Stimulated activated CD8-positive, alpha-beta memory T cell treated with anti-CD3 and anti-CD28 coated beads, Interleukin-12 subunit alpha, Interleukin-12 subunit beta, amount 100 ng/mL, for 4 hours (primary cell): Measurements from ENCODE around the gene GFAP.
"Not testable (repeated sequence)": the region's sequence is repeated elsewhere in the genome, so short reads cannot be mapped to it uniquely, and the experiment has no call there.

Experiments
- DNase-seq: peaks from one replicate; pipeline ENCODE4 v3.0.0-alpha.2; 2020; ENCODE audit warnings: low read depth

GFAP gene

GRCh38 chr17:44915321-44915726 is at the start of gene GFAP:
TSS of gene GFAP (minus strand) at chr17:44915500. CDS start at chr17:44915486, 14 bp downstream.
- DNase-seq: no peak

- DNase-seq: no peak
Measured at GRCh38 chr17:44961921-44962350, 46.6 kb upstream of the GFAP start.

GRCh38 chr17:44960691-44961090 is 45.4 kb upstream of the GFAP start:
- DNase-seq: no peak

DNA sequence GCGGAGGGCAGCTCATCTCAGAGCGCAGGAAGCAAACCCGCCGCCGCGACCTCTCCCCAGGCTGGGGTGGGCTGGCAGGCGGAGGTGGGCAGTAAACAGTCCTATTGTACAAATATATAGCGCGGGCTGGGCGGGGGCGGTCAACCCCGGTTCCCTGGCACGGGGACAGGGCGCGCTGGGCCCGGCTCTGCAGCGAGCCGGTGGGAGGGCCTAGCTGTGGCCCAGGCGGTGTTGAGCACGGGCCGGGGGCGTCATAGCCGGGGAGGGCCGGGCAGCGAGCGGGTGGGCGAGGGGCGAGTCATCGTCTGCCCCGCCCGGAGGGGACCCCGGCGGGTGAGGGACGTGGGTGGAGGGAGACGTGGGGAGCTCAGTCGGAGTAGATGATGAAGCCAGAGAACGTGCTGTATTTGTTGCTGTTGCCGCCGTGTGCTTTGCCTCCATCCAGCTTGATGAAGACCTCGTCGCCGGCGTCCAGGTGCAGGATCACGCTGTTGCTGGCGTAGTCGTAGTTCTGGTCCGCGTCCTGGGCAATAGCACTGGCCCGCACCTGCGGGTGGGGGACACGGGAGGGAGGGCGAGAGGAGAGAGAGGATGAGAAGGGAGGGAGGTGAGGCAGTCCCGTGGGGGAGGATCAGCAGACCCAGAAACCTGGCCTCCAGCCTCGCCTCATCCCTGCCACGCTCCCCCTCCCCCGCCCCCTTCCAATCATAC is 44.7 kb upstream of the GFAP start:
- DNase-seq: peak; percentile 43

DNA sequence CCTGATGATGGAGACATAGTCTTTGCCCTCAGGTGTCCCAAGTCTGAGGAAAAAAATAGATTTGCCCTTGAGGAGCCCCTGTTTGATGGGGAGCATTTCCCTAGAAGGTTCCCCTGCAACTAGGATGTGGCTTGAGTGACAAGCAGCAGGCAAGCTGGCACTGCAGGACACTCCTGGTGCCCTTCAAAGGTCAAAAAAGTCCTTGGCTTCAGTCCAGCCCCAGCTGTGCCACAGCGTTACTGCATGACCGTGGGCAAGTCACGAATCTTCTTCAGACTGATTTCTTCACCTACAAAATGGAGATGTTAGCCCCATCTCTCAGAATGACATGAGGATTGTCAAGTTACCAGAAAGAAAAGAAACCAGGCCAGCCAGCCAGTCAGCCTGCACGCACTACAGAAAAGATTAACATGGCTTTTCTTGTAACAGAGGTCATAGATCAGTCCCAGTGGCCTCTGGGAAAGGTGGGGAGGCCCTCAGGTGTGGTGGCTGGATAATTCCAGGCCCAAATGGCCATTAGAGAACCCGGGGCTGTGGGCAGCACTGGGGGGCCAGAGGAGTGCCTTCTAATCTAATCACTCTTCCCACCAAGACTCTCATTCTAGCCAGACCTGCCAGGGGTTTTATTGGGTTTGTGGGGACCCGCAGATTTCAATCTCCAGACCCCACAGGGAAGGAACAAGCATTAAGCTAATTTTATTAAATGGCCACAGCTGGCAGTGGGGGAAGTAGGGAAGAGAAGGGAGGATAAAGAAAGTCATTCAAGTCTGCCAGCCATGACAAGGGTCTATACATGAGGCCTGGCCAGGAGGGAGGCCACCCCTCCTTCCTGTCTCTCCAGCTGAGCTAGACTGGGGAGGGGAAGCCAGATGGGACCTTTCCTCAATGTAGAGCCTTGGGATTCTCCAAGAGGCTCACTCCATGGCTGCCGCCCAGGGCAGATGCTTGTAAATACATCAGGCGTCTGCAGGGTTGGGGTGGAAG is 42.0 kb upstream of the GFAP start:
- DNase-seq: no peak

DNA sequence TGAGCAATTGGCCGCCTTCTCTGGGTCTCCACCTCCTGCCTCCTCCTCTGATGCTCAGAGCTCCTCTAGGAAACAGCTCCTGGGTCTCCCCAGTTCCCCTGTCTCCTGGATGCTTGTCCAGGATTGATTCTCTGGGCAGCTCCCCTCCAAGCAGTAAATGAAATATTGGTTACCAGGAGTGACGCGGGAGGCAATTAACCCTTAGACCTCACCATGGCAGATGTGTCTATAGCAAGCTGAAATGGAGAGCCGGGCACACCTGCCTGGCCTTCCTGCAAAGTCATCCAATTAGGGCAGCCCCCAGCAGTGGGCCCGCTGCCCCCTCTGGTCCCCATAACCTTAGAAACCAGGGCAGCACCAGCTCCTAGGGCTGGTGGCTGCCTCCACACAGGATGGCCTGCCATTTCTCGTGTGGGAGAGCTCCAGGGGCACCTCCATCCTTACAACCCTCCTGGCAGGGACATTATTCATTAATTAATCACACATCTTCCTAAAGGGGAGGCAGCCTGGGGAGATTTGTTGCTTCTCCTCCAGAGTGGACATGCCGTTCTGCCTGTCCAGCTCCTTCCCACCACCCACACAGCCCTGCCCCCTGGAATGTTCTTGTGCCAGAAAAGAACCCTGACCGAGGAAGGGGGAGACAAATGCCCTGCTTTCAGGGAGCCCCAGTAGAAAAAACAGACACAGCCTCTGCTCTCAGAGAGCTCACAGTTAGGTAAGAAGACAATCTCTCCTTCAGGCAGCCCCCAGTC is 40.5 kb upstream of the GFAP start:
- DNase-seq: no peak

- DNase-seq: no peak
Measured at GRCh38 chr17:44952946-44953475, 37.7 kb upstream of the GFAP start.

- no peak for DNase-seq
Measured at GRCh38 chr17:44948315-44948795, 33.1 kb upstream of the GFAP start.

DNA sequence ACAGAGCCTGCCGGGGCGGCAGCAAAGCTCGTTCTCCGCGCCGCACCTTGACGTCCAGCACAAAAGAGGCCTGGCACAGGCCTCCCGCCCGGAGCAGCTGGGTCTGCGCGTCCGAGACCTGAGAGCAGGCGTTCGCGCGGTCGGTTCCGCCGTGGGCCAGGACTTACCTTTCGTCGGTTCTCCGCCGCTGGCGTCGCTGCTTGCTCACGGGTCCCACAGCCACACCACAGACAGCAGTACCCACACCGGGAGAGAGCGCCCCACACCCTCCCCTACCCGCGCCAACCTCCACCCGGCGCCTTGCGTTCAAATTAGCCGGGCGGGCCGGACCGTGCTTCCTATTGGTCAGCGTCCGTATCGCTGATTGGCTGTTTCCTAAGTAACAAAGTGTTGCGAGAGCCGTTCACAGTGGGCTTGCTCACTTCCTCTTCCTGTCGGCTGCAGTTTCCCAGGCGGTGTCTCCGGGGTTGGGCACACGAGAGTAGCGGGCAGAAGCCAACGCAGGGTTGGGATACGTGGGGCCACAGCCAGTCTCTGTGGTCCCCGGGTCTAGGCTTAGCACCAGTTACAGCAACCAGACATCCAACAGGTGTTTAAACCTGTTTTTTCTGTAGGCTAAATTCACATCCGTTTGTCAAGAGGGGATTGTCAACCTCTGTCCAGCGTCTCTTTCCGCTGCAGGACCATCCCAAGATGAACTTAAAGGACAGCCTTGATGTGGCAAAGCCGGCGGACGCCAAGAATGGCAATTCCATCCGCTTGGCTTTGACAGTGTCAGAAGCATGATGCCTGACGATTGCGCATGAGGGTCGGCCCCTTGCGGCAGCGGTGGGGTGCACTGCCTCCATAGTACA is 32.4 kb upstream of the GFAP start, which contains the start of gene KIF18B:
Gene KIF18B, minus strand, starts transcription at position 313 of the 854 bp plus-strand sequence. CDS start 11,429 bp downstream, outside the sequence.
- DNase-seq: peak; percentile 69

DNA sequence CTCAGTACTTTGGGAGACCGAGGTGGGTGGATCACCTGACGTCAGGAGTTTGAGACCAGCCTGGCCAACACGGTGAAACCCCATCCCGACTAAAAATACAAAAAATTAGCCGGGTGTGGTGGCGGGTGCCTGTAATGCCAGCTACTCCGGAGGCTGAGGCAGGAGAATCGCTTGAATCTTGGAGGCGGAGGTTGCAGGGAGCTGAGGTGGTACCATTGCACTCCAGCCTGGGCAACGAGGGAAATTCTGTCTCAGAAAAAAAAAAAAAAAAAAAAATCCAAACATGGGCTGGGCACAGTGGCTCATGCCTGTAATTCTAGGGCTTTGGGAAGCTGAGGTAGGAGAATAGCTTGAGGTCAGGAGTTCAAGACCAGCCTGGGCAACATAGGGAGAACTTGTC is 30.4 kb upstream of the GFAP start:
- DNase-seq: not testable (repeated sequence)

- no peak for DNase-seq
Measured at GRCh38 chr17:44942456-44942855, 27.2 kb upstream of the GFAP start.

DNA sequence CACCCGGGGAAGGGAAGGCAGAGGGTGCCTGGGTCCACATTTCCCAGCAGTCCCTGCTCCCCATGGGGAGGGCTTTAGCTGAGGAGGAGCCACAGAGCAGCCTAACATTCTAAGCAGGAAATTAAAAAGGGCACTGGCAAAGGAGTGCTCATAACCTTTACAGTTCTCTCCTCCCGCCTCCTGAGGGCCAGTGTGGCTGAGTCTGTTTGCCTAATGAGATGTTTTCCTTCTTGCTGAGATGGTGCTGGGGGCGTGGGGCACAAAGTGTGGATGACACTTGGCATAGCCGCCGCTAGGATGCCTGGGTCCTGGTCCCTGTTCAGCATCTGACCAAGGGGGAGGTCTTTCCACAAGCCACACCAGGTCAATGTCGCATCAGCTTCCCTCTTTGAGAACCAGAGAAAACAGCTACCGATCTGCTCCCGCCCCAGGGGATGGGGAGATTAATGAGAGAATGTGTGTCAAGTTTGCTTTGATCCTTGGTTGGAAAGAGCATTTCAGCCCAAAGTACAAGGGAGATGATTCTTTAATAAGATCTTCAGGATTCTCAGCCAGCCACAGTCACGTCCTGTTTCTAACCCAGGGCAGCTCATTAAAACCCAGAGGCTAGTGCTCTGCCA is 26.5 kb upstream of the GFAP start:
- no peak for DNase-seq

GRCh38 chr17:44940768-44941167 is 25.5 kb upstream of the GFAP start:
- no peak for DNase-seq

DNA sequence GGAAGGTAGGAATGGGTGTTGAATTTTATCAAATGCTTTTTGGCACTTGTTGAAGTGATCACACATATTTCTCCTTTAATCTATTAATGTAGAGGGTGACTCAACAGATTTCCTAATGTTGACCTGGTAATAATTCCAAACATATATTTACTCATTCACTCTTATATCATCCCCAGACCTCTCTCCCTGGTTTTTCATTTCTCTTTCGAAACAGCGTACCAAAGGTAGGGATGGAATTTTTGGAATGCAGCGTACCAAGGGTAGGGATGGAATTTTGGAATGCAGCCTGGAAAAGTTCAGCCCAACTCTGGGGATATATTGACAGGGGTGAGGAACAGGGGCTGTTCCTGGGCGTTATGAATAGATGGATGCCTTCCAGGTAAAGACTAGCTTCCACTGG is 25.0 kb upstream of the GFAP start:
- DNase-seq: no peak

DNA sequence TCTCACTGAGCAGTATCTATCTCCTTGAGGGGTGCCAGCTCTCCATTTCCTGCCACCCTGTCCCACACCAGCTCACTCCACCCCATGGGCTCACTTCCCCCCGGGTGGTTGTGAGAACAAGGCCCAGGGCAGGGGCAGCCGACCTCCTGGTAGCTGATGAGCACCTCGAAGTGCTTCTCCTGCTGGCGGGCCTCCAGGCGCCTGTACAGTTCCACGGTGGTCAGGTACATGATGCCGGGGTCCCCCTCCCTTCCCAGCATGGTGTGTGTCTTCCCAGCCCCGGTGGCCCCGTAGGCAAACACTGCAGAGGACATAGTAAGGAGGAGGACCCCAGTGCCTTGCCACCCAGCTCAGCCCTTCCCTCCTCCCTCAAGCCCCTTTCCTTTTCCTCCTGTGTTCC is 19.8 kb upstream of the GFAP start:
- no peak for DNase-seq

DNA sequence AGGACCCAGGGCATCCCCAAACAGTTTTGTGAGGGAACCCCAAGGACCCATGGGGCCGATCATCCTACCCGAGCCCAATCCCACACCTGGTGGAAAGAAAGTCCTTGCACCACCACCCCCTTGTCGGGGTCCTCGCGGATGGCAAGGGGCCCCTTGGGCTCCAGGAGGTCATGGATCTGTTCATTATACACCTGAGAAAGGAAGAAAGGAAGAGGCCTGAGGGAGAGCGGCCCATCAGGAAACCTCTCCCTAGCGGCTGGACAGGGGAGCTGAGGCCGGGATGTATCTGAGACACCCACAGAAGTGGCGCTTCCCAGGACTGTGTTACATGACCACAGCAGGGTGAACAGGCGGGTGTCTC is 19.4 kb upstream of the GFAP start:
- DNase-seq: no peak

DNA sequence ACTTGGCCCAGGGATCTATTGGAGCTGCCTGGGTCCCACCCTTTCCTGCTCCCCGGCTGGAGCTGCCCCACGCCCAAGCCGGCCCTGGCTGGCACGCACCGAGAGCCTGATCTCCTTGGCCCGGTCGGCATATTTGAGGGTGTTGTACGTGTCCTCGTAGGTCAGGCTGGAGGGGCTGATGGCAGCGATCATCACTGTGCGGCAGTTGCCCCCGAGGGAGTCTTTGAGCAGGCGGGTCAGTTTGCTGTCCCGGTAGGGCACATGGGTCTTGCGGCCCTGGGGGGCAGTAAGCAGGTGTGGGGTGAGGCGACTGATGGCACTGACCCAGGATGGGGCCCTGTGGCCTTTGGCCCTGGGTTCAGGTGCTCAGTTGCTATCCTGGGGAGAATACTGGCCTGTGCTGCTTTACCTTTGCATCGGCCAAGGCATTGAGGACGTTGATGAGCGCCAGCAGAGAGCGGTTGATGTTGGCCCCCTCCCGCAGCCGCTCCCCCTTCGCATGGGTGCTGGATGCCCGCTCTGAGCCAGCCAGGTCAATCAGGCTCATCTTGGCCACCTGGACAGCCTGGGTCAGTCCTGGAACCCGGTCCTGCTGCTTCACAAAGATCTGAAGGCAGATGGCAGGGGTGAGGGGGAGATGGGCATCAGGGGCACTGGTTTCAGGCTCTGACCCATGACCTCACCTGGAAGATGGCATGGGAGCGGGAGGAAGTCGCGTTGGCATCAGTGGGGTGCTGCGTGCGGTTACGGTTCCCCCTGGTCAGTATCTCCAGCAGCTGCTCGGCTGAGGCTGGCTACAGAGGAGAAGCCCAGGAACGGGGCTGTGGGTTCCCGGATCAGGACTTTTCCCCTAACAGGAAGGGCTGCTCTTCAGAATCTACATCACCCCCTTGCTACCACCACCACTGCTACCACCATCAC is 18.8 kb upstream of the GFAP start:
- no peak for DNase-seq

DNA sequence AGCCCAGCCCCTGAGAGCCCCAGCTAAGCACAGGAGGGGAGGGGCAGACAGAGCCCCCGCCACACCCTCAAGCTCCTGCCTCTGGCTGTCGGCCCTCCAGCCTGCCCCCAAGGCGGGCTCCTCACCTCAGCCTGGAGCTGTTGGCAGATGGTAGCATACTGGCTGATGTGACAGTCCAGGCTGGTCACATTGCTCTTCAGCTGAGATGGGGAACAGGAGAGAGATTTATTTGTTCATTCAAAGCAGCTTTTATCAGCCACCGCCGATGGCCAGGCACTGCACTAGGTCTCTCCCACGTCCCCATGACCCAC is 17.4 kb upstream of the GFAP start:
- DNase-seq: no peak

- no peak for DNase-seq
Measured at GRCh38 chr17:44932096-44932786, 16.9 kb upstream of the GFAP start.
